ENCODE results near the gene TRIM2. TPM values are rescaled to one million over a fixed set of nuclear protein-coding genes. Genes with fewer than 3 reads are reported as not detected.
"Not testable (repeated sequence)": the region's sequence is repeated elsewhere in the genome, so short reads cannot be mapped to it uniquely, and the experiment has no call there.

TRIM2 gene
- polyA plus RNA-seq (ENCODE audit: insufficient read length in 4 of 4) = 10 to 100 TPM; 41.4 to 90.4 (median 78.7) TPM

DNA sequence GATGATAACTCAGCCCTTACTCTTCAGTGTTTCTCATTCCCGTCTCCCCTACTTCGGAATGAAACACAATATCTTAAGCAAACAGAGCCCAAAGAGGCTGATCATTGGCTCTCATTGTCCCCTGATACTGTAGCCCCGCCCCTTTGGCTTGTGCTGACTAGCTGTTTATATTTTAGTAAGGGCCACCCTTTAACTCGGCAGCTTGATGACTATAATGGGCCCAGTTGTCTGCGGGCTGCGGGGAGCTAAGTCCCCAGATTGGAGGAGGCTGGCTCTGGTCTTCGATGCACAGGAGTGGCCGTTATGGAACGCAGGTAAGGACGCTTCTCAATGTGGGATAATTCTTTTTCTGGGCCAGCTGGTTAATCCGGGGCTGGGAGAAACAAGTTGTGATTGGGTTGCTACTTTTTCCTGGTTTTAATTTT lies at the start of gene TRIM2:
Gene TRIM2 (plus strand): TSS at position 197 of the 425 bp plus-strand sequence. CDS start 88 bp downstream, at position 285.
- DNase-seq (ENCODE audit: low read depth in 4 of 4, low spot score in 3 of 4) = peak; percentile 67 to 75 (median 72)

DNA sequence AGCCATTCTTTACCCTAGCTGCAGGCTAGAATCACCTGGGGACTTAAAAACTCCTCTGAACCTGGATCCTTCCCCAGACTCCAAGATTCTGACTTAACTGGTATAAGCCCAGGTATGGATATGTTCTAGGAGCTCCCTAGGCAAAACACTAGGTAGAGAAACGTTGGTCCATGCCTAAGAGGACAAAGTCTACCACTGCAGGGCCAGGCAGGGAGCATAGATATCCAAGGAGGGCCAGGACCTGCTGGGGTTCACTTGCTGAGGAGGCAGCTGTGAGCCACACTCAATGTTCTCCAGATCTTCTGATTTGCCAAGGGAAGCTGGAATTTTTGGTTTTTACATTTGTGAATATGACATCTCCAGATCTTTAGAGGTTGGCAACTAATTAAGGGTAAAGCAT lies 48.6 kb upstream of the TRIM2 start:
- DNase-seq (ENCODE audit: low read depth in 4 of 4, low spot score in 3 of 4) = no peak

DNA sequence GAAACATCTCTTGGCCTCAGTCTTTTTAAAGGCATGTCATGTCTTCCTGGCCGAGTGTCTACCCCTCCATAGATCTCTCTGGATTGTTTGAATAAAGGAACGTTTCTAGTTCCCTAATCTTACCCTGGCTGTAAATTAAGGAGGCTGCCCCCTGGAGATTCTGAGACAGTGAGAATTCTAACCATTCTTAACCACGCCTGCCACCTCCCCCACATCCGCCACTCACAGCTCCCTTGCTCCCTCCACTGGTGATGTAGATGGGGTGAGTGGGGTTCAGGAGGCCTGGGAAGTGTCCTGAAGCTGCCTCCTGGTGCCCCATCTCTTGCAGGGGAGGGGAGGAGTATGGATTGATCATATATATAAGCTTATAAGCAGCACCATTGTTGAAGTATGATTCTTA lies 48.0 kb upstream of the TRIM2 start:
- DNase-seq (ENCODE audit: low read depth in 4 of 4, low spot score in 3 of 4) = no peak

DNA sequence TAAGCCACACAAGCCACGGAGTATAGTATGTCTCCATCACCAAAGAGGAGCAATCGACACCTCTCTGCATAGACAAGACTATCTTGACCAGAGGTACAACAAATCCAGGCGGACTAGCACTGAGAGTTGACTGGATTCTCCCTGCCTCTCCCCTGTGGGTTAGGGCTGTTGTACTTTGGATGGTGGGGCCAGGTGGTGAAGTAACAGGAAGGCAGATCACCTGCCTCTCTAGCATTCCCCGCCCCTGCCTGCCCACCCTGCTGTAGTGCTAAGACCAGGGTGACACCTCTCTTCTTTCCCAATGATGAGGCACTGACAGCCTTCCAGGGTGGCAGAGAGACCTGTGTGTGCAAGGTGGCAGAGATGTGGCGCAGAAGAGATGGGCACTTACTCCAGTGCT lies 47.5 kb upstream of the TRIM2 start:
- DNase-seq (ENCODE audit: low read depth in 4 of 4, low spot score in 3 of 4) = no peak

DNA sequence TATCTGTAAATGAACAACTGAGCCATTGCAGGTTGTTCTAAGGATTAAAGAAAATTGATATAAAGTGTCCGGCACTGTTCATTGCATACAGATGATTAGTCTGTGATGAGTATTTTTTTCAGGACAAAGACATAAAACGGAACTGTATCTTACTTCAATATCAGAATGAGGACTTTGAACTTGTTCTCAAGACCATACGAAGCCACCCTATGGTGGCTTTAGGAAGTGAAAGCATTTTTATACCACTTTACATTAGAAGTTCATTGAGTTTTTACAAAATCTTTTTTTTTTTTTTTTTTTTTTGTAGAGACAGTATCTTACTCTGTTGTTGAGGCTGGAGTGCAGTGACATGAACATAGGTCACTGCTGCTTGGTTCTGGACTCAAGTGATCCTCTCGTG lies 45.2 kb upstream of the TRIM2 start:
- DNase-seq (ENCODE audit: low read depth in 4 of 4, low spot score in 3 of 4) = no peak

DNA sequence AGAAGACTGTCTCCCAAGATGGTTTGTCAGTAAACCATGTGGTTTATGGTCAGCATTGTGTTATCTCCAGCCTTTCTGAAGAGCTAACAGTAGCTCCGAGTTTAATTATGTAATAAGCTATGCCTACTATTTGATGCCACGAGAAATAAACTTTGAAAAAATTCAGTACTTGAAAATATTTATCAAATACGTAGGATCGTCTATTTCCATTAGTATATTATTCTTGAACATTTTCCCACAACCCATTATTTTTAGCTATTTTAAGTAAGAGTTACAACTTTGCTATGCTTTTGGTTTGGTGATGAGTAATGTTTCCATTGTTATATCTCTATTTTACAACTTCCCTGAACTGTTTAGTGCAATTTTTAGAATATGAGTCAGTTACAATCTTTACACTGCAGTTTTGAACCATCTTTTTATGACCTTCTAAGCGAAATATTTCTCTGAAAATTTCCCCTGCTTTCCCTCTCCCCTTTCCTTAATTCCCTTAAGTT lies 44.5 kb upstream of the TRIM2 start:
- no peak for DNase-seq (ENCODE audit: low read depth in 4 of 4, low spot score in 3 of 4)

DNA sequence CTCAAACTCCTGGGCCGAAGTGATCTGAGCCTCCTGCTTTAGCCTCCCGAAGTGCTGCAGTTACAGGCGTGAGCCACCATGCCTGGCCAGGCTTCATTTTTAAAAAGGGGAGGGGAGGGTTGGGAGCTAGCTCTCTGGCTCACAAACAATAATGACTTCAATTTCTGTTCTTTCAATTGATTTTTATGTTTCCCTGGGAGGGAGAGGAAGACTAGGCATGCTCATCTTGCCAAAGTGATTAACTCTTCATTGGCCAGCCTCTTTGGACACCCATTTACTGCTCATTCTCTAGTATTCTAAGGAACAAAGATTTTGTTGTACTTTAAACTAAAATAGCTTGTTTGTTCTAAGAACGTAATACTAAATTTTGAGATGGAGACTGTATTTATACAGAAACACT lies 43.4 kb upstream of the TRIM2 start:
- no peak for DNase-seq (ENCODE audit: low read depth in 4 of 4, low spot score in 3 of 4)

DNA sequence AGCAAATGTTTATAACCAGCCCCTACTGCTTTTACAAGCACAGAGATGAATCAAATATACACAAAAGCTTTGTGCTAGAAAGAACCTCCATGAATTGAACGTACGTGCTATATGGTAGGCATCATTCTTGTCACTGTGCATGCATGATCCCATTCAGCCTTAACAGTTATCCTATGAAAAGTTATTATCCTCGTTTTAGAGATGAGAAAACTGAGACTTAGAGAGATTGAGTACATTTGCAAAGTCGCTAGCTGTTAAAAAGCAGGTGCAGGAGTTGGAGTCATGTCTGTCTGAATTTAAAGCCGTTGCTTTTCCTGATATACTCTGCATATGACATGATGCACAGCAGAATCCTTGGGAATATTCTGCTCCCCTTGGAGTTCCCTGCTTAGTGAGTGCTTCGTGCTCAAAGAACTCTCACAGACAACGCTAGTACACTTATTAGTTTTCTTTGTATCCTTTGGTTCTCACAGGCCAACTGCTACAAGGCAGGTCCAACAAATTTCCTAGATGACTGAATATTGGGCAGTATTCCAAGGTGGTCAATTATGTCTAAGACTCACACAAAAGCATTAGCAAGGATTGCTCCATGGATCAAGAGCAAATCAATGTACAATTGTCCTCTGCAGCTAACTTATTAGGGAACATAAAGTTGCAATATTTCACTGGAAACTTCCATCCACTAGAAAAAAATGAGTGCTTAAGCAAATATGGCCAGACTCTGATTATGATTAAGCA lies 42.8 kb upstream of the TRIM2 start:
- no peak for DNase-seq (ENCODE audit: low read depth in 4 of 4, low spot score in 3 of 4)

DNA sequence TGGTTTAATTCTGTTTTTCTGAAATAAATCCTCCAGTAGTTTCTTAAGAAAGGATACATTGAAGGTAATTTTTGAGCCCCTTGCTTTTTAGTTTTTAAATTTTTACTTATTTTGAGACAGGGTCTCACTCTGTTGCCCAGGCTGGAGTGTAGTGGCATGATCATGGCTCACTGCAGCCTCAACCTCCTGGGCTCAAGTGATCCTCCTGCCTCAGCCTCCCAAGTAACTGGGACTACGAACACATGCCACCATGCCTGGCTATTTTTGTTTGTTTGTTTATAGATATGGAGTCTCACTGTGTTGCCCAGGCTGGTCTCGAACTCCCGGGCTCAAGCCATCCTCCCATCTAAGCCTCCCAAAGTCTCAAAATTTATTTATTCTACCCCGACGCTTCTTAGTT lies 39.0 kb upstream of the TRIM2 start:
- DNase-seq (ENCODE audit: low read depth in 4 of 4, low spot score in 3 of 4) = not testable (repeated sequence)

DNA sequence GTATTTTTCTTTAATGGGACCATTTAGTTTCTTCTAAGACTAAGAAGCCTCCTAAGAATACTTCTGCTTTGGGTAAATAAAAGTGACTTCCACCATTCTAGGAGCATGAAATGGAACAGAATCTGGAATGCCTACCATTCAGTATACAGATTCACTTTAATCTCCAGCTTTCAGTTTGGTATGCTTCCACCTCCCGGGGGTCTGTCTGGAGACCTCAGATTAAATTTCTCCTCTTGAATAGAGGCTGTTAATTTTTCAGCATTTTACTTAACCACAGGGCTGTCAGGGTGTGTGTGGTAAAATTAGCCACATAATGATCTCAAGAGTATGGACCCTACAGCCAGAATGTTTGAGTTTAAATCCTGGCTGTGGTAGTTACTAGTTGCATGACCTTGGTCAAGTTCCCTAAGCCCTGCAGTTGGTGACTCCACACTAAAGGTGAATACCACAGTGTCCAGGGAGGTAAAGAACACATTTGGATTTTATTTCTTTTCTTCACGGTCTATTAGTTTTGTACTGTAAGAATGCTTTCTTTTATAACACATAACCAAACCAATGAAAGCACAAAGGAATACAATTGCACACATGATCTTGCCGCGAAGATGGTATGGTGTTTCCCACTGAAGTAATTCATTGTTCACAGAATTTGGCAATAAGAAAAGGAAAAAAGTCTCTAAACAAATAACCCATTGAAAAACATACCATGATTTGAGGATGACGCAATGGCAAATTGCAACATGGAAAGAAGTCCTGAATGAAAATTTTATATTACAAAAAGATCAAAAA lies 37.3 kb upstream of the TRIM2 start:
- no peak for DNase-seq (ENCODE audit: low read depth in 4 of 4, low spot score in 3 of 4)

DNA sequence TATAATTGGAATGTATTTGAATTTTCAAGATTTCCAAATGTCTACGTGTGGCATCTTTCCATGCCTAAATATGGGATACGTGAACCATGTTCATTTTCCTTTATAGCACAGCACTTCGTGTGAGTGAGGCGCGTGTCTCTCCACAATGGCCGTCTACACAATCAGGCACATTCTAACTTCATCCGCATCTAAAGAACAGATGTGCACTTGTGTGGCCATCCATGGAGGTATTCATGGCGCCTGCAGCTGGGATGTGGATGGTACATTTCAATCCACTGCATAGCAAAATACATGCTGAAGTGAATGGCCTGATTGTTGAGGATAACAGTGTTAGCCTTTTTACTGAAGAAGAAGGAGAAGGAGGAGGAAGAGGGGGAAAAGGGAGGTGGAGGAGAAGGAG lies 34.5 kb upstream of the TRIM2 start:
- no peak for DNase-seq (ENCODE audit: low read depth in 4 of 4, low spot score in 3 of 4)

DNA sequence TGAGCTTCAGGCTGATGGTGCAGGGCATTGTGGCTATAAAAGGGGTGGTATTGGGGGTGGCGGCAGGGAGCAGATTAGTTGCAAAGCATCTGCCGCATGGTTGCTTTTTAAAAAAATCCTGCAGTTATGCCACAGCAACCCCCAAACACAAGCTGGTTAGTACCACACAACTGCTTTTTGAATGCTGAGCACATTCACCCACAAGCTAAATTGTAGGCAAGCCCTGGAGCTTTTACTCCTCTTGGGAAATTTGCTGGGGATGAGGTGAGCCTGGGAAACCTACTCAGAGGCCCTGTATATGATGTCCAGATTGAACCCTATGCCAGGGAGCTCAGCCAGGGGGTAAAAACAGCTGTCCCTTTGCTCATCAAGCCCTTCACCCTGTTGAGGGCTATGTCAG lies 33.8 kb upstream of the TRIM2 start:
- no peak for DNase-seq (ENCODE audit: low read depth in 4 of 4, low spot score in 3 of 4)

DNA sequence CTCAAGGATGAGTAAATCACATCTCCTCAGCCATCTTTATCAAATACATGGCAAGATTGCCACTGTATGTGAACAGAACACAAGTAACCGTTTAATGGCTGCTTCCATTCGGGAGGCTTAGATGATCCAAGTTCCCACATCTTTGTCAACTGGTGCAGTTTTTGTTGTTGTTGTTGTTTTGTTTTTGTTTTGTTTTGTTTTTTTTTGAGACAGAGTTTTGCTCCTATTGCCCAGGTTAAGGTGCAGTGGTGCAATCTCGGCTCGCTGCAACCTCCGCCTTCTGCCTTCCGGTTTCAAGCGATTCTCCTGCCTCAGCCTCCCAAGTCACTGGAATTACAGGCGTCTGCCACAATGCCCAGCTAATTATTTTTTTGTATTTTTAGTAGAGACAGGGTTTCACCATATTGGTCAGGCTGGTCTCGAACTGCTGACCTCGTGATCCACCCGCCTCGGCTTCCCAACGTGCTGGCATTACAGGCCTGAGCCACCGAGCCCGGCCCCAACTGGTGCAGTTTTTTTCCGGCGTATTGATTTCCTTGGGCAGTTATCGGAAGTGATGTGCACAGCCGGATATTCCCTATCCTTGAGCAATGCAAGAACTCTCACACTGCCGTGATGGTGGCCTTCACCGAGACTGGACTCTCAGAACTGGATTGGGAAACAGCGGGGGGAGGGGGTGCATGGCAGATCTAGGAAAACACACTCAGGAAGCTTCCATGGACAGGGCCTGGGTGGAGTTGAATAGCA lies 29.2 kb upstream of the TRIM2 start:
- DNase-seq (ENCODE audit: low read depth in 4 of 4, low spot score in 3 of 4) = no peak

DNA sequence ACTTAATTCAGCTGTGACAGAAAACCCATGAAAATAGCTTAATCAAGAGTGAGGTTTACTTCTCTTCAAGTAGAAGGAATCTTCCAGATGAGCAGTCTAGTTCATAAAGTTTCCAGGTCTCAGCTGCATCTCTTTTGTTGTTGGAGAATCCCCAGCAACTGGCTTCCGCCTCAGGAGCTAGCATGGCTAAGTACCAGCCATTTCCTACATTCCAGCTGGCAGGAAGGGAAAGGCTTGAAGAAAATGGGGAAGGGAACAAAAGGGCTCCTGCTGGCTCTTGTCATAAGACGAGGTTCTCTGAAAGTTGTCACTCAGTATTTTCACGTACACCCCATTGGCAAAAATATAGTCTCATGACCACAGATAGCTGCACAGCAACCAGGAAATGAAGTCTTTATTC lies 27.3 kb upstream of the TRIM2 start:
- DNase-seq (ENCODE audit: low read depth in 4 of 4, low spot score in 3 of 4) = no peak

DNA sequence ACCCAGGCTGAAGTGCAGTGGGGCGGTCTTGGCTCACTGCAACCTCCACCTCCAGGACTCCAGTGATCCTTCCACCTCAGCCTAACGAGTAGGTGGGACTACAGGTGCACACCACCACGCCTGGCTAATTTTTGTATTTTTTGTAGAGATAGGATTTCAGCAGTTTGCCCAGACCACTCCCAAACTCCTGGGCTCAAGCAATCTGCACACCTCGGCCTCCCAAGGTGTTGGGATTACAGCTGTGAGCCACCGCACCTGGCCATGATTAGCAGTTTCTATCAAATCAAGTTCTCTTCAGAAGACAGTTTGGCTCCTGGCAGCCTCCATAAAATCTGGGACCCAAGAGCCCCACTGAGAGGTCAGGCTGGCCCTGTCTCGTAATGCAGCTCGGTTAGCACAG lies 26.4 kb upstream of the TRIM2 start:
- DNase-seq (ENCODE audit: low read depth in 4 of 4, low spot score in 3 of 4) = no peak

DNA sequence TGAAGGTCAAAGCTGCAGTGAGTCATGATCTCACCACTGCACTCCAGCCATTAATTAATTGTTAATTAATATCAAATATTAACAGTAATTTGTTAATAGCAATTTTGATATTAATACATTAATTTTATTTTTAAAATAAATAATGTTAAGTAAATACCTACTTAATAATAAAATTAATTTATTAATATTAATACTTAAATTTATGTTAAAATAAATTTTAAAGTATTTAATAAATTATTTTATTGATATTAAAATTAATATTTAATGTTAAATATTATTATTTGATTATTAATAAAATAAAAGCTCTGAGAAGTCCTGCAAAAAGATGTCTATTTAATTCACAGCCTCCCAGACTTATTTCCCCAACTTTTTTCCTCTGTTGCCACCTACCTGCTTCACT lies 25.1 kb upstream of the TRIM2 start:
- DNase-seq (ENCODE audit: low read depth in 4 of 4, low spot score in 3 of 4) = no peak

DNA sequence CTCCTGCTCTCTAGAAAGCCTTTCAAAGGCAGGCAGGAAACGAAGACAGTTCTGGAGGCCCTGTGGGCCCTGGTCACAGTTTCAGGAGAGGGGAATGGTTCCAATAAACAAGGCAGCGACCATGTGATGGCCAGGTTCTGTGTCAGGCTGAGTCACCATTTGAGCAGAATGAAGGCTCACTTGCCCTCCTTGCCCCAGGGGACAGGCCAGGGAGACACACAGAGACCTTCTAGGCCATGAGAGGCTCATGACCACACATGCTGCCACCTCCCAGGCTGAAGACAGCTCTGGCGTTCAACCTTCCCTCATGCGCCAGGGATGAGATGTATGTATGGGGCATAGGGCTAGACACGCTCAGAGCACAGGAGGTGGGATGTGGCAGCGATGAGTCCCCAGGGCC lies 22.9 kb upstream of the TRIM2 start:
- no peak for DNase-seq (ENCODE audit: low read depth in 4 of 4, low spot score in 3 of 4)

DNA sequence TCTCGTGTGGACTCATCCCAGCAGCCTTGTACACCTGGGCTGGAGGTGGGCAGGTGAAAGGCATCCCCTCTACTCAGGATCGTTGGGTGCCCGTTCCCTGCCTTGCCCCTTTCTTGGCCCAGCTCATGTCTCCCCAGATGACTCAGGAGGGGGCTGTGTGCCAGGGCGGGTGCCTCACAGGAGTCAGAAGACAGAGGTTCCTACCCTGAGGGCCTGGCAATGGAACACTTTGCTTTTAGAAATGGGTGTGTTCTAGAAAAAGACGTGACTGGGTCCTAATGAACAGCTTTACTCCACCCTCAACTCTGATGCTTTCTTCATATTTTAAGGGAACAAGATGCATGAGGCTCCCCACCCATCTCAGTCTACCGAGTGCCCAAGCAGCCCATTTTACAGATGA lies 22.5 kb upstream of the TRIM2 start:
- DNase-seq (ENCODE audit: low read depth in 4 of 4, low spot score in 3 of 4) = no peak

DNA sequence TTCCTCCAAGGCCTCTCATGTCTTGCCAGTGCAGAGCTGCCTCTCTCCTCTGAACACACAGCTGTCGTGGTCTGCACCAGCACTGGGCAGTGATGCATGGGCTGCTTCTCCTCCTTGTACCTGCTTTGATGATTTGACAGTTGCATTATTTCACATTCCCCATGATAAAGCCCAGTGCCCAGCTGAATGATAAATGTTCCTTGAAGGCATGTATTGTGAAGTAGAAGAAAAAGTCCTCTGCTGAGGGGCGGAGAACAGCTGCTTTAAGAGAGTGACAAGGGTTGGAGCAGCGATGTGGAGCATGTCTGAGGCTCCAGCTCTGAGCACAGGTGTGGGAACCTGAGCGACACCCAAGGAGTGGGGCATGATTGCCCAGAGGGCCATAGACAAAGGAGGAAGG lies 21.1 kb upstream of the TRIM2 start:
- no peak for DNase-seq (ENCODE audit: low read depth in 4 of 4, low spot score in 3 of 4)

DNA sequence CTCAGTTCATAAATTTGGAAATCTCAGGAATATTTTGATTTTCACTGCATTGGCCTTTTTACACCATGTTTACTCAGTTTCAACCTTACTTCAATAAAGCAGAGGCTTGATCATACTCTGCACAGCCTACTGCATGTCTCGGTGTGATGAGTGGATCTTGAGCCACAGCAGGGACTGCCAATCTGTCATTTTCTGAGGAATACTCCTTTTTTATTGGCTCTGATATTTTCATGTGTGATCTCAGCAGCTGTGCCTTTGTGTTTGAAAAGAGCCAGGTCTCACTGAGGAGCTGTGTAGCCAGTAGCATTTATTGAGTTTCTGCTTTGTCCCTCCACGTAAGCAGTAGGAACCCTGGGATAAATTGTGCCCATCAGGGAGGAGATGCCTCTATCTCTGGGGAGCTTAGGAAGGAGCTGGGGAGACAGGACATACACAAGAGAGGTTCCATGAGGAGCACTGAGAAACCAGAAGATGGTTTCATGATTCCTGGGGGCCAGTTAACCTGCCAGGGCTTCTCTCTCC lies 18.9 kb upstream of the TRIM2 start:
- DNase-seq (ENCODE audit: low read depth in 4 of 4, low spot score in 3 of 4) = no peak
